Iris pigment epithelial cell (primary cell): ENCODE data around the gene TOM1L2.

Experiments used
- DNase-seq: peaks from one replicate; pipeline ENCODE4 v3.0.0-alpha.2; 2011; ENCODE audit warnings: low read depth

Gene TOM1L2

DNA sequence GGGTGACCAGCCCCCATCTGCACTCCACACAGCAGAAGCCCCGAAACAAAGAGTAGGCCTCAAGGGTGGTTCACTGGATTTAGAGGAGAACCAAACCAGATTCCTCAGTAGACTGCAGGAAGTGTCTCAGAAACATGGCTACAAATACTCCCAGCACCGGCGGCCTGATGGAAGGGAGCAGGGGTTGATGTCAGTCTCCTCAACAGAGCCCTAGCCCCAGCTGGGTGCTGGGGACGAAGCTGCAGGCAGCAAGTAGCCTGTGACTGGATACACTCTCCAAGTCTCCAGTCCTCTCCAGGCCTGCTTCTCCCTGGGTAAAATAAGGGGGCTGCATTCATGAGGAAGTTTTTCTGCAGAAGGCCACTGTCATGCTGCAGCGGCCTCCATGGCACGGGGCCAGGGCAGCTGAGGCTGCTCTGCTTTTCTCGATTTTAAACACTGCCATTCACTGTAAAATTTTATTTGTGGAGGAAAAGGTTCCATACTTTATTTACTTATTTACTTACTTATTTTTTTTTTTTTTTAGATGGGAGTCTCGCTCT lies 98.7 kb downstream of the TOM1L2 start:
- no peak for DNase-seq

DNA sequence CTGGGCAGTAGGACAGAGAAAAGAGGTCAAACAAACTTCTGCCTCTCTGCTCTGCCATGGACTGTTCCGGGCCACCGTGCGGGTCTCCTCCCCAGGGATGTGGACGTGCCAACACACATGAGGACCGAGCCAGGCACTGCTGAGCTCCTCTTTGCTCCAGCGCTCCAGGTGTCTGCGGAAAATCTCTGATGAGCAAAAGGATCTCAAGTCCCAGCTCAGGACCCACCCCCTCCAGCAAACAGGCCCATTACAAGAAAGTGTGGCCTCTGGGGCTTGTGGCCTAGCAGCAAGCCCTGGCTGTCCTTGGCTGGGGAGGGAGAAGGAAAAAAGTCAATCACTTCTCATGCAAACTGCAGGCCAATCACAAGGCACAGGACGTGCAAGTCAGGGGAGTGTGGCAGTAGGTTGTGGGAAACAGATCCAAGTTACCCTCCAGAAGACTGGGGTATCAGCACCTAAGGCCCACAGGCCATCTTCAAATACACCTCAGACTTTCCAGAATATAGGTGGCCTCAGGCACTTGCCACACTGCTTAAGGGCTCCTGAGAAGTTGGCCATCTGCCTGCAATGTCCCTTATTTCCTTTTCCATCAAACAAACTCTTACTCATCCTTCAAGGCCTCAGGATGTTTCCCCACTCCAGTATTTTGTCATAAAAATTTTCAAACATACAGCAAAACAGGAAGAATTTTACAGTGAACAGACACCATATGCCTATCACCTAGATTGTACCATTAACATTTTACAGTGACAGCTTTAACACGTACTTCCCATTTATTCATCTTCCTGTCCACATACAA lies 99.5 kb downstream of the TOM1L2 start:
- peak; percentile 10 for DNase-seq

DNA sequence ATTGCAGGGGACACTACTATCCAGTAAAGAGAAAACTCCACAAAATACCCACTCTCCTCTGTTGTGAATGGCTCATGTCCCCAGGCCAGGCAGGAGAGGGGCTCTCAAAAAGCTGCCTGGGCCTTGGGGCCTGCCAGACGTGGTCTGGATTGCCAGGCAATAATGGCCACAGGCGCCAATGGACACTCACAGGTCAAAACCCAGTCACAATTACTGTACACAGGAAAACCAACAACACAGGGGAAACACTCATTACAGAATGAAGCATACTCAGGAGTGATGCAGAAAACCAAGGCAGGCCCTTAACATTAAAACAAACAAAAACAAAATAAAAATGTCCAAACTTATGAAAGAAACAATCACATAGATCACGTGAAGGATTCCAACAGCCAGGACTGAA lies 100.3 kb downstream of the TOM1L2 start:
- no peak for DNase-seq

DNA sequence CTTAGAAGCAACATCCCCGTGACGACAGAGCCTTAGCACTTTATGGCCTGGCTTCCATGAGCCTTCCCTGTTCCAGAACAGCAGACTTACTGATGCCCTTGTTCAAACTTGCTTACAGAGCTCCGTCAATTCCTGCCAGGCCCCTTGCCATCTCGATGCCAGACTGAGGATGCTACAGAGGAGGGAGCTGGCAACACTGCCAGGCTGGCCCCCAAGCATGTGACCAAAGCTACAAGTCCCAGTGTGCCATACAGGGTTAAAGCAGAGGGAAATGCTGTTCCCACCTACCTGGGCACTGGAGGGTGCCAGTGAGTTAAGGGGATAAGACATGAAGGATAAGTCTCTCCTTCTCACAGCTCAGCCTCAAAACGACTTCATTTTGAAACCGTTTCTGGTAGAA lies 102.0 kb downstream of the TOM1L2 start:
- DNase-seq = no peak

DNA sequence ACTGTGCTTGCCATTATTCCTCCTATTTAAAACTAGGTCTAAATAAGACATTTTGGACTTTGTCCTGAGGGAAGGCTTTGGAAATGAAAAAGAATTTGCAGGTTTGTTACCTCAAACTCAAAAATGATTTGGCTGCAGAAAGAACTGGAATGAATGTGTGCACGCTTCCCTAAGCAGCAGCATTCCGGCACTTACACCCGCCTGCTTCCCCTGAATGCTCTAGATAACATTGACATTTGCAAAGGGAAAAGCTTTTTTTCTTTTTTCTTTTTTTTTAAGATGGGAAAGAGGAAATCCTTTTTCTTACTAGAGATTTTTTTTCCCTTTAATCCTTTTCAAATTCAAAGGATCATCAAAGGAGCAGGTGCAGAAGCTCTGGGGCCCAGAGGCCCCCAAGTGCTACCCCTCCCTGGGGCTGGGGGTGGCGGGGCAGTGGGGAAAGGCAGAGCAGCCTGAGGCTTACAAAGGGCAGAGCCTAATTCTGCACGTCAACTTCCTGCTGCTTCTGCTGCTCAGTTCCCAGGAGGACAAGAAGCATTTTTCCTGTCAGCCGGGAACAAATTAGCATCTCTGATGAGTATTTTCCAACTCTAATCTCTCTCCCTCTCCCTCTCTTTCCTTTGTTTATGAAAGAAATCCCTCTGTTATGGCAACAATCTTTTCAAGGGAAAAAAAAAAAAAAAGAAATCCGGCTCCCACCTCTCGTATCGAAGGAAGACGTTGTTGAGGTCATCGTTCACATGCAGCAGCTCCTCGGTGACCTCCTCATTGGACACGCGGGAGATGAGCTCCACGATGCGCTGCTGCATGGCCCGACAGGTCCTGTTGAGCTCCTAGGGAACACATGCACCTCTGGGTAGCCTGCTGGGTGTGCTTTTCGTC lies 103.3 kb downstream of the TOM1L2 start:
- DNase-seq = peak; percentile 46

DNA sequence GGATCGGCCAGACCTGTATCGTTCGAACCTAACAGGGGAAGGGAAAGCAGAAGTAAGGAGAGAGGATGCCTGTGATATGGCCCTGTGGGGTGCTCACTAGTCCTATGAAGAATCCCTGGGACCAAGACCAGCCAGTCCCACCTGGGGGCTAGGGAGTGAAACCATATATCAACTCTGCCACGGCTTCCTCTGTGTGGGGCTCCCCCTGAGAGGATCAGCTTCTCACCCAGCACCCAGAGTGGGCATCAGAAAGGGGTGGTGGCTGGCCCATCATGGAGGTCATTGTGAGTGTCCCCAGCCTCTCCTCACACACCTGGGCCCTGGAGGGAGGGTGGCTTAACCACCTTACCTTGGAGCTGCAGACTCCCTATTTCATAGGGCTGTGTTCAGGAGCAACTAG lies 105.3 kb downstream of the TOM1L2 start:
- no peak for DNase-seq

DNA sequence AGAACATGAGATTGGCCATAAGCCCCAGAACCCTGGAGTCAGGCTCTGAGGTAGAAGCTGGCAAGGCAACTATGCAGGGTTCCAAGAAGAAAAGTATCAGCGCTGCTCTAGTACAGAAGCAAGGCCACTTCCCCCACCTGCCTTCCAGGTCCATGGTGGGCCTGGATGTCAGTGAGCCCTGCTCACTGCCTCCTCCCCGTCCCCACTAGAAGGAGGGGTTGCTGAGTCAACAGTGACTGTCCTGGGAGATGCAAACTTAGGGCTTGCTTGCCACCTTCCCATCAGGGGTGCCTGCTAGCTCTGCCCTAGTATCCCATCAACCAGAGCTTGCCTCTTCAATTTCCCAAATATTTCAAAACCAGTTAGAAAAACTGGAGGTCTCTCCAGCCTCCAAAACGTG lies 105.8 kb downstream of the TOM1L2 start:
- no peak for DNase-seq

DNA sequence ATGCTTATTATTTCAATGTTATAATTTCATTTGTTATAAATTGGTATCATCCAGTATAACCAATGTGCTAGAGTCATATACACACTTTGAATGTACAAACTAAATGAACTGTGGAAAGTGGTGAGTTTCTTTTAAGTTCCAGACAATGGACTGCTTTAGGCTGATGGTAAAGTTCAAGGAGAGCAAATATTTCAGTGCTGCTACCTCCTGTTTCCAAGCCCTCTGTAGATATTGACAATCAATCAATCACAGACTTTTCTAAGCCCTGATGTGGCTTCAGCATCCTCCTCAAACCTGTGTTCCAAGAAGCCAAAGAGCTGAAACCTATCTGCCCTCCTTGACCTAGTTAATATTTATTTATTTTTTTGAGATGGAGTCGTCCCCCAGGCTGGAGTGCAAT lies 107.2 kb downstream of the TOM1L2 start:
- no peak for DNase-seq

DNA sequence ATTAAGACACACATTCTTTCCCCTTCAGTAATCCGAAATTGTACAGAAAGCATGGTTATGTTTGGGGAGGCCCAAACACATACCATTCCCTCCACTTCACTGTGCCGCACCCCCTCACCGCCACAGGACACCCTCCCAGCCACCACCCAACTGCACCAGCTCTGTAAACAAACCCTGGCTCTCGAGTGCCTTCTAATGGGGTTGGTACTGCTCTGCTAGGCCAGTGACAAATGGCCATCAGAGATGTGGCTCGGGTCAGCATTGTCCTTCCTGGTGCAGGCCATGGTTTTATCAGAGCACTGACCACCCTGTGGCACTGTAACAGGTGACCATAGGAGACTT lies 111.5 kb downstream of the TOM1L2 start:
- no peak for DNase-seq

DNA sequence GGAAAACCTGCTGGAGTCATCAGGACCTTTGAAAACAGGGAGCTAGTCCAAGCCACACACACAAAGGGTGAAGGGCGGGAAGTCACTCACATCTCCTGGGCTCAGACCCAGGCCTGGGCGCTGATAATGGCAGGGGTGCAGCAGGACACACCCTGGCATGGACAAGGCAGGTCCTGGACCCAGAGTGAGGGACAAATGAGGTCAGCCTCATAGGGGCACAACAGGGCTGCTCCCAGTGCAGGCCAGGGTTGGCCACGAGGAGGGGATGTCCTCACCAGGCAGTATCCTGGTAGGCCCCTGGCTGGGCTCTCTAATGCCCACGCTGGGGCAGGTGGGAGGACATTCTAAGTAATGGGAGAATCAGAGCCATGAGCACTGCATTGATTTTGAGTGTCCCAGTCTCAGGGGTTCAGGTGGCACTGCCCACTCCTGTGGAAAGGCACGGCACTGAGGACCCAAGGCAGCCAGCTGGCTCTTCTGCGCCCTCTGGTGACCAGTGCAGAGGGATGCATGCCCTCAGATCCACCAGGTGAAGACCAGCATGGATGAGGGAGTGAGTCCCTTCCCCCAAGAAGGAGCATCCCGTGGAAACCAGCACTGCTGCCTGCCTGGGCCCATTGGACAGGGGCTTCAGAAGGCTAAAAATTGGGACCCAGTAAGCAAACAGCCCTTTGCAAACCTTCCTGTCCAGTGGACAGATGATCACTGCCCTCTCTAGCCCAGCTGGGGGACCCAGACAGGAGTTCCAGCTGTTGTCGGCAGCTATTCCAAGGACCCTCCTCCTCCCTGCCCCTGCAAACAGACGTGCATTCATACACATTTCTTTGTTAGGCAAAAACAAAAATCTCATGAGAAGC lies 112.1 kb downstream of the TOM1L2 start:
- peak; percentile 38 for DNase-seq

DNA sequence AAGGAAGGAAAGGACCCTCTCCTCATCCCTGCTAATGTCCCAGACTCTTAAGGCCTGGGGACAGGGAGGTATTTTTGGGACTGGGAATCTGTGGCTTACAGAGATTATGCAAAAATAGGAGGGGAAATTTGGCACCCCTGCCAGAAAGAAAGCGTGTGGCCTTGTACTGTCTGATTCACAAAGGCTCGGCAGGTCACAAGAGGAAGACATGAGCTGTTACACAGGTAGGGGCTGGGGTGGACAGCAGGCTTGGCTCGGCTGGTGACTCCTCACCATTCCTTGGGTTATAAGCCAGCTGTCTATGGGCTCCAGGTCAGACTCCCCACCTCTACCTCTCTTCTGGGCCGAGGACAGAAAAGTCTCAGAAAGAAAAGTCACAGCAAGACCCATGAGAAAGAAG lies 114.7 kb downstream of the TOM1L2 start:
- DNase-seq = no peak

DNA sequence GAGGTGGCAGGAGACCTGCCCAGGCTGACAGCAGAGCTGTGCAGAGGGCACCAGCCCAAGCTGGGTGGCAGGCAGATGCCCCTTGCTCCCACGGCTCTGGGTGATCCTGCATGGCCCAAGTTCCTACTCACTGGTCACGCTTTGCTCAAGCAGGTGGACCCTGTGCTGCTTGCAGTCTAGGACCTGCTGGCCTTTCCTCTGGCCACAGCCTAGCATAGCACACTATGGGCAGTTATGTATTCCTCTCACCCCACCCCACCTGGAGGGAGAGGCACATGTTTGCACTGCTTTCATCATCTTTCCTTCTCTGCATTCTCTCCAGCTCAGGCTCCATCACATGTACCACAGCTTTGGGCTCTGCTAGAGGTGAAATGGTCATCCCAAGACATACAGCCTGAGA lies 115.8 kb downstream of the TOM1L2 start:
- DNase-seq = no peak

DNA sequence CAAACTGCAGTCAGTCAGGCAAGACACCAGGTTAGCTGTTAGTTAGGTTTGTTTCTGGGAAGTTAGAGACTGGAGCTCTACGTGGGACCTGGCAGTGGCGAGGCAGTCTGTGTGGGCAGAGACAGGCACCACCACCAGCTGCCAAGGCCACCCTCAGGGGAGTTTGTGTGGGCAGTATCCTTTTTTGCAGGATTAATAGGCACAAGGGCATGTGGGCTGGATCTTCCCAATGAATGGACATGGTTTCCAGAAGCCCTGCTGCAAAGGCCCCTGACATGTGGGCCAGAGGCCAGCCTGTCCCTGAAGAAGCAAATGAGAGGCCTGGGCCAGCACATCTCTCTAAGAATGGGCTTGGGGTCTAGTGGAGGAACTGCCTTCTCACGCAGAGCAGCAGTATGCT lies 116.2 kb downstream of the TOM1L2 start:
- DNase-seq = no peak

DNA sequence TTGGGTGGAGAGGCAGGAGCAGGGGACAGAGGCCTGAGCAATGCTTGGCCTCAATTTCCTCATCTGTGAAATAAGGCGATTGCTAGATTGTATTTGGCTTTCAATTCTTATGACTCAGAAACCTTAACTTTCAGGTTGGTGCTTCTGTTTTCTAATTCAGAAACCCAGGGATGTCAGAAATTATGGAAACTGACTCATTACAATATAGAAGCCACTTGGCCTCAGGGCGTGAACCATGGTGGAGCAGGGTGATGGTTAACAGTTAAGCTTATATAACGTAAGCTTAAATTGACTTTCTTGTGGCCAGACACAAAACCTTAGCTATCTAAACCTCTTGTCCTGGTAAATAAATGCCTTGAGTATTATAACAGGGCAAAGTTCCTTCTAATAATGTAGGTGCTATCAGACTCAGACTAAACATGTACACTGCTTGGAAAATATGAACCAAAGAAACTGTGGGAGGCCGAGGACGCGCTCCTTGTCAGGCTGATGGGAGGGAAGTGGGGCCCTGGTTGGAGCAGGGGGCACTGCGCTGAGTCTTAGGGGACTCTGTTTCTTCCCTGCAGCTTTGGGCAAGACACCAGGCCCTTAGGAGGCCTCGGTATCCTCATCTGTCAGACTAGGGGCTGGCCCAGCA lies 118.3 kb downstream of the TOM1L2 start:
- no peak for DNase-seq

DNA sequence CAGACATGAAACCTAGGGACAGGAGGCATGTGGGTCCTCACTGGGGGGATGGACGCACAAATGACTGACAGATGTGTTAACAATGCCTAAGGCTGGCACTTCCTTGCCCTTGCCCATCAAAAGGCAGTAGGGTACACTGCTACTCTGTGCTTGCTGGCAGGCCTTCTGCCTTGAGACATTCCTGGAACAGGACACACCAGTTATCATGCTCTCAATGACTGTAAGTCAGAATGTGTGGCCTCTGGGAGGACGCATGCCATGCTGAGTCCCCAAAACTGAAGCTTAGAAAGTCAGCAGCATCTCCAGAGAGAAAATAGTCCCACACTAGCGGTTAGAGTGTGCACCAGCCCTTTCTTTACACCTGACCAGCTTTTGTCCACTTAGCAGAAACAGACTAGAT lies 119.3 kb downstream of the TOM1L2 start:
- DNase-seq = no peak

DNA sequence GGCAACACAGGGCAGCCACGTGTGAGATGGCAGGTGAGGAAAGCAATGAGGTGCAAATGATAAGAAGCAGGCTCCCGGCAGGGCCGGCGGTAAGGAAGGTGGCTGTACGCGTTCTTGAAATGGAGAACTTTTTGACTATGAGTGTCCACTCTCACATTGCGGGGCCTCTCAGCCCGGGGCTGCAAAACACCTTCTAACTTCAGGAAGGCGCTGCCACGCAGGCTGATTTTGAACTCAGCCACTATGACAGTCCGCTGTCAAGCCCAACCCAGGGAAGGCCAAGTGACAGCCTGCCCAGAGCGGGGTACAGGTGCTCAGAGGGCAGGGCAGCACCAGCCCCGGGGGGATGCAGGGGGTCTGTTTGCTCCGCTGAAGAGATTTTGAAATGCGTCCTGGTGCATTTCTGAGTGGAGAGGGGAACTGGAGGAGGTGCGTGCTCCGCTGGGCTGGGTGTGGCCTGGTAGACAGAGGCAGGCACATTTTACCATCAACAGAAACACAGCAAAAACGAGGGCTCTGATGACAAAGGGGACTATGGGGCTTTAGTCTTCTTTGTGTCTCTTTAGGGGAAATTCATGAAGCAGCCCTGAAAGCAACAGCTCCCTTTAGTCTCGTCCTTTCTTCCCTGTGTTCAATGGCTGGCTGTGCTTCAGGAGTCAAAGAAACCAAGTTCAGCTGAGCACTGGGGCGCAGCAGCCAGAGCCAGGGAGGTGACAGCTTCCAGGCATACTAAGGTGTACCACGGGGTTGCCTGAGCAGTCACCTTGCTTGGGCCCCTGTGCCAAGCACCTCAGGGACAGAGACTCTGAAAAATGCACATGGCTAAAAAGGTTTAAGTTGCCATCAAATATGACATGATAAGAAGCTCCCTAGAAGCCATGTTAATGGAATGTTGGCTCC lies 120.8 kb downstream of the TOM1L2 start:
- DNase-seq = no peak

DNA sequence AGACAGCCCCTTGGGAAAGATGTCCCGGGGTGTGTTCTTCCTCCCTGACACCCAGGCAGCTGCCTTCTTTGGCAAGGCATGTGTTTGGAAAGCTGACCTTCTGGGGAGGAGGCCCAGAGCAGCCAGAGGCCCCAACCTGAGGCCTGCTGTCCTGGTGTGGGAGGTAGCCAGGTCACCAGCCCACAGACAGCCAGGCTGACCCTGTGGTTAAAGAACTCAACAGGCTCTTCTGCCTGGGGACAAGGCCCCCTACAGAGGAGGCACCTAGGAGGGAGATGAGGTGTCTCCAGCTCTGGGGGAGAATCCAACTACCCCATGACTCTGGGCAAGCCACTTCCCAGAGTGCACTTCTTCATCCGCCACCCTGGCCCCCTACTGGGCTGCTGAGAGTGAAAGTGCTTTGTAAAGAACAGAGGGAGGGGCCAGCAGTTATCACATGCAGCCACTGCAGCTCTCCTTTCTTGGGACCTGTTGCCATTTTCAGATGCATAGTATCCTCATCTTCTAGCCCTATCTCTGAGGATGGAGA lies 122.3 kb downstream of the TOM1L2 start:
- DNase-seq = peak; percentile 77

DNA sequence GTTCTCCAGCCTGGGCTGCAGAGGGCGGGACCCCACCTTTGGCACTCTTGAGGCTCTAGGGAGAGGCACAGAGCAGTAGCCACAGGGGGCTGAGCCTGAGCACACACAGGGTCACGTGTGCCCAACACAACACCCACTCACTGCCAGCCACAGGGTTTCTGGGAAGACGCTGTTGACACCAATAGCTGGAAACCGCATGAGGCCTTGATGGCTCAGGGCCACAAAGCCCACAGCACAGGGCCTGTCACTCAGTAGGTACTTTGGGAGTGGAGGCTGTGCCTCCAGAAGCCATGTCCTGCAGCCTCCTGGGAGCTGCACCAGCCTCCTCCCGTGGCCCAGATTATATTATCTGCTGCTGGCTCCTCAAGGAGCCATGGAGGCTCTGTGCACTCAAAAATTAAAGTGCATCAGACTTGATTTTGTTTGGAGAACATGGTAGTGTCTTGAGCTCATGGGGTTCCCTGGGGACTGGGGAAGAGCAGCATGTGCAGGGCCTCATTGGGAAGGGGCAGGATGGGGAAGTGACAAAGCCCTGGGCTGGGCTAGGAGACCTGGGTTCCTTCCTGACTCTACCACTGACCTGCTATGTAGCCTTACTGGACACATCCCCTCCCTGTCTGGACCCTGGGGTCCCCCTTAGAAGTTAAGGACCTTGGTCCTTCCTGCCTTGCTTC lies 122.9 kb downstream of the TOM1L2 start:
- peak; percentile 29 for DNase-seq

DNA sequence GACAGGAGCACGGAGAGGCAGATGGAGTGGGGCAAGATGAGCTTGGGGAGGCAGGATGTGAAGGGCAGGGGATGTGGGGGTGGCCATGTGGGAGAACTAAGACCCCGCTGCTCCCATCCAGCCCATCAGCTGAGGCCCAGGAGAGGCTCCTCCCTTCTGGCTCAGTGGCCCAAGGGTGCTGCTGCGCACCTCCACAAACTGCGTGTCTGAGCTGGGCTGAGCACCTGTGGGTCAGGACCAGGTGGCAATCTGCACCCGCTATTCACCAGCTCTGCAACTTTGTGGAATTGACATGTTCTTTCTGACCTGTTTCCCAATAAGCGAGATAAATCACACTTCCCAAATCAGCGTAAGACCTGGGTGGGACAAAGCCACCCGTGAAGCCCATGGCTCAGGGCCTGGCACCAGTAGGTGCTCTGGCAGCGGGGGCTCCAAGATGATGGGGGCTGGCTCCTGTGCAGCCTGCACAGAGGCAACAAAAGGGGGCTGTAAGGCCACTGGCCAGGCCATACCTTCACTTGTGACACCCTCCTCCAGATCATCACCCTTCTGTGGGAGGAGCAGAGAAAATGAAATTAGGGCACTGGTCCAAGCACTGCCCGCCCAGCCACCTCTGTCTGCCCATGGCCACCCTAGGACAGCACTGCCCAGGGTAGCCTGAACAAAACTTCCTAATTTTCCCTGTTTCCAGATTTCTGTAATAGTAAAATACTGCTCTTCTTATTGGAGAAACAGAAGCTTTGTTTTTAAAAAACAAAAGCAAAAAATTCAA lies 123.7 kb downstream of the TOM1L2 start:
- DNase-seq = no peak
